Measurements from ENCODE around the gene RELCH.
A peak's percentile ranks its signal among the peaks of the same experiment; 100 is the strongest.

The RELCH gene

DNA sequence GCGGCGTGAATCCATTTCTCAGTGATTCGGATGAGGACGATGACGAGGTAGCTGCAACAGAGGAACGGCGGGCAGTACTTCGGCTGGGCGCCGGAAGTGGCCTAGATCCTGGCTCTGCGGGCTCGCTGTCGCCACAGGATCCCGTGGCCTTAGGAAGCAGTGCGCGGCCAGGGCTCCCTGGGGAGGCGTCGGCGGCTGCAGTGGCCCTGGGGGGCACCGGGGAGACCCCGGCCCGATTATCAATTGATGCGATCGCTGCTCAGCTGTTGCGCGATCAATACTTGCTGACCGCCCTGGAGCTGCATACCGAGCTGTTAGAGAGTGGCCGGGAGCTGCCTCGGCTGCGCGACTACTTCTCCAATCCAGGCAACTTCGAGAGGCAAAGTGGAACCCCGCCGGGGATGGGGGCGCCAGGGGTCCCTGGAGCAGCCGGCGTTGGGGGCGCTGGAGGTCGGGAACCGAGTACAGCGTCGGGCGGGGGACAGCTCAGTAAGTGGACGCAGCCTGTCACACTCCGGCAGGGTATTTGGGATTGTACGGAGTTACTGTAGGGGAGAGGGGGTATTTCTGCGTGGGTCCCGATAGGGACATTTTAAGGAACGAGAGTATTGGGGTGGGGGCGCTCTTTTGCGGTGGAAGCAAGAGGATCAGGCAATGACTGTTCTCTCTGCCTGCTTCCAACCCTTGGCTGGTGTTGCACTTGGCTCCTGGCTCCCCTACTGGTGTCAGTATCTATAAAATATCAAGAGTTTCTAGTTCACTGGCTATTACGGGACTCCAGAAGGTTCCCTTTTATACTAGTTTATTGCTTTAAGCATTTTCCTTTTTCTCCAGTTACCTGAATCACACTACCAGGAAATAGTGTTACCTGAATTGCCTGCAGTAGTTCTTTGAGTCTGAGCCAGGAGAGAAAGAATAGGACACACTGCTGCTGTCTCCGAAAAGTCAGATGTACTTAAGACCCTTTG, 772 bp downstream of the RELCH start:
- DNase-seq (ENCODE audit: low spot score): peak; percentile 24

DNA sequence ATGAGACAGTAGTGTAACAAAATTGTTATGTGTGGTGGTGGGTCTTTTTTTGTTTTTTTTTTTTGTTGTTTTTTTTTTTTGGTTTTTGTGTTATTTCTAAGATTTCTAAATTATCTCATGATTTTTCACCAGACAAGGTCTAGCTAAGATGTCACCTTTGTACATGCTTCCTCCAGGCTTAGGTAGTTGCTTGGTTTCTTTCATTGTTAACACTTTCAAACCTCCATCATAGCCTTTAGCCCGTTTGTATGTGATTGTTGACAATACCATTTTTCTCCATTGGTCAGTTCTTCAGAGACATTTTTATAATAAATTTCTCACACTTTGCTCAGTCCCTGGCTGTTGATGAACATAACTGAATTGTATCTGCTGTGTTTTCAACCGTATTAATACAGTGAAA, 2.2 kb downstream of the RELCH start:
- DNase-seq (ENCODE audit: low spot score): no peak

DNA sequence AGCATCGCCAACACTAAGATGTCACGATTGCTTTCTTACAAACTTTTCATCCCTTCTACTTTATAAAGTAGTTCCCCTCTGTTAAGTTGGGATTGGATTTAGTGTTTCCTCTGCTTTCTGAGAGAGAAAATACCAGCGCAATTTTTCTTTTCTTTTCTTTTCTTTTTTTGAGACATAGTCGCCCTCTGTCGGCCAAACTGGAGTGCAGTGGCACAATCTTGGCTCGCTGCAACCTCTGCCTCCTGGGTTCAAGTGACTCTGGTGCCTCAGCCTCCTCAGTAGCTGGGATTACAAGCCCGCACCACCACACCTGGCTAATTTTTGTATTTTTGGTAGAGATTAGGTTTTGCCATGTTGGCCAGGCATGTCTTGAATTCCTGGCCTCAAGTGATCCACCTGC, 9.0 kb downstream of the RELCH start:
- no peak for DNase-seq (ENCODE audit: low spot score)

DNA sequence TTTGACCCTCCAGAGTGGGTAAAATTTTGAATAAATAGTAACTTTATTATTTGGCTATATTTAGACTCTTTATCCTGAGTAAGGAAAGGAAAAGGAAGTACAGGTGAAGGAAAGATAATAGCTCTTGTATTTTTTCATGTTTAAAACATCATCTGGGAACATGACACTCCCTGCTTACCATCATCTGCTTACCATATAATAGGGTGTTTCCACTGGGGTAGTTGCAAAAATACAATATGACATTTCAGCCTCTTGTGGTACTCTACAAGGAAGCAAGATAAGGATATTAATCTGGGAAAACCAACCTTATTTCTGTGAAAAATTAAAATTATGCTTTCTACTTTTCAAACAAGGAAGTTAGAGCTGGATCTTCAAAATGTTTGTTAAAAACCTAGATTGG, 9.9 kb downstream of the RELCH start:
- no peak for DNase-seq (ENCODE audit: low spot score)

DNA sequence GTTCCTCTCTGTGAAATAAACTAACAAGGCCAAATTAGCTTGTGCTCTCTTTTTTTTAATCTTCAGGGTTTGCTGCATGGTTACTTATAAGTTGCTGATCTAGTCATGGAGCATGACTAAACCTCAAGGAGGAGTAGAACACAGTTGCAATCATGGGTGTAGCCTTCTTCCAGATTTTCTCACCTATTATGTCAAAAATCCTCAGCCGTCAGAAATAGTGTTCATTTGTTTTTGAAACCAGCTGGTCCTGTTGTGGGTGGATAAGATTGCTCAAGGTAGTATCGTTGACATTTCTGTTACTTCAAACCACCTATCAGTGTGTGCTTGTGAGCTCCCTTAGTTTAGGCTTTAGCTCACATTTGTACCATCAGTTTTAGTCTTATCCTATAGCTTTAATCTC, 11.2 kb downstream of the RELCH start:
- no peak for DNase-seq (ENCODE audit: low spot score)

DNA sequence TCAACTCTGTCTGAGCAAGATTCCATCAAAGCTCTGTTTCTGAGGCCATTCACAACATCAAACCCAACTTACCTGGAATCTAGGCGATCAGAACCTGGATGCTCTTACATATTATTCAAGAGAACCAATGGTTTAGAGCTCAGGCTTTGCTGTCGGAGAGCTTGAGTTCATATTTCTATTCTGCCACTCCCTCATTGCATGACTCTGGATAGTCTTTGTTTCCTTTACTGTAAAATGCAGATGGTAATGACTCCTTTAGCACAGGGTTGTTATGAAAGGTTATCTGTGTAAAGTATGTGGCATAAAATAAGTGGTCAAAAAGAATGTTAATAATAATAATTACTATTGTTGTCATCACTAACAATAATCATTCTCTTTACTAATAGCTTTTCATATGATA, 12.6 kb downstream of the RELCH start:
- DNase-seq (ENCODE audit: low spot score): no peak

DNA sequence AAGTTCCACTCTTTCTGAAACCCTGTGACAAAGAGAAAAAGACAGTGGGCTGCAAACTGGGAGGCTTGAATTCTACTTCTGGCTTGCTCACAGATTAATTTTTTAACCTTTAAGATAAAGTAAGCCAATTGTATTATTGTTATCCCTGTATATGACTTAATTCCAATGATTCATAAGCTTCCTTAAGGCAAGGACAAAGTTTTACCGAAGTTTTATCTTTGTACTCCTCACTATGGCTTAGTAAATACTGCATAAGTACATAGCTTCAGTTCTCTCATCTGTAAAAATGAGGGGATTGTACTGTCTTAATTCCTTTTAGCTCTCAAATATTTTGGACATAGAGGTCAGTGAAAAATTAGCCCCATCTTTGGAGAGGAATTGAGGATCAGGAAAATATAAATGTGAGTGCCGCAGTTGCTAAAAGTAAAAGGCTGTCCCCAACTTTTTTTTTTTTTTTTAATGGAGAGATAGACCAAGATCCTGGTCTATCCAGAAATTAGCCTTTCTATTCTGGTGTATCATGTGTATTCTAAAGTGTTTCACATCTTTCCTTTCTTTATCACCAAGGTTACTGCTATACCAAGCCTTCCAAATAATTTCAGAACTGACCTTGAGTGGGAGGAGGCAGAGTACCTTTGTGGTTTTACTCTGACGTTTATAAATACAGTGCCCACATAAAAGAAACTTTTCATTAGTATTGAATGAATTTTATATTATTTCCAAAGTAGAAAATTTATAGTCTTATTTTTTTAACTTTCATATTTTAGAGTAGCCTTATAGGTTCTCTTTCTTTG, 13.3 kb downstream of the RELCH start:
- DNase-seq (ENCODE audit: low spot score): no peak

DNA sequence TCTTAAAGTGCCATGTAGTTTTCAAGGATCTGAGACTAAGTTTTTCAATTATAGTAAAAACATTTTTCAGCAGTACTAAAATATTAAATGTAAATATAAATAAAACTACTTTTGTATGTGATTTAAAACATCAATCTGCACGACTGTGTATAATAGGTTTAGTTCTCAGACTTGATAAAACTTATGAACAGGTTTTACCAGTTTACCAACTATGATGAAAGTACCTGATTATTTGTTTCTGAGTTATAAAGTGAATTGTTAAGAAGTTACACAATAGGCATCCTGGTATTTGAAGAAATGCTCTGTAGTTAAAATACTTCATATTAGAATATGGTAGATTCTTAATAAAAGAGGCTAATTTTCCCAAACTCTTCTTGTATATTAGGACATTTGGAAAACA, 14.8 kb downstream of the RELCH start:
- no peak for DNase-seq (ENCODE audit: low spot score)

- no peak for DNase-seq (ENCODE audit: low spot score)
These were observed 18.8 kb downstream of the RELCH start for GRCh38 chr18:62205824-62206223.

GRCh38 chr18:62206593-62206992, 19.5 kb downstream of the RELCH start:
- DNase-seq (ENCODE audit: low spot score): no peak

DNA sequence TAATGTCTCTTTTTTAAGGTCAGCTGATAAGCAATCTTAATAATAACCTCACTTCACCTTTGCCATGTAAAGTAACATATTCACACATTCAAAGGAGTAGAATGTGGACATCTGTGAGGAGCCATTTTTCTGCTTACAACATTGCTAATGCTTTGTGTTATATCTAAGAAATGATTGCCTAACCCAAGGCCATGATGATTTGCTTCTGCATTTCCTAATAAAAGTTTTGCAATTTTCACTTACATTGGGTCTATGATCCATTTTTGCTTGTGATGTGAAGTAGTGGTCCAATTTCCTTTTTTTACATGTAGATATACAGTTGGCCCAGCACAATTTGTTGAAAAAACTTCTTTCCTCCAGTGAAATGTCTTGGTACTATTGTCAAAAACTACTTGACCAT, 22.0 kb downstream of the RELCH start:
- DNase-seq (ENCODE audit: low spot score): no peak

DNA sequence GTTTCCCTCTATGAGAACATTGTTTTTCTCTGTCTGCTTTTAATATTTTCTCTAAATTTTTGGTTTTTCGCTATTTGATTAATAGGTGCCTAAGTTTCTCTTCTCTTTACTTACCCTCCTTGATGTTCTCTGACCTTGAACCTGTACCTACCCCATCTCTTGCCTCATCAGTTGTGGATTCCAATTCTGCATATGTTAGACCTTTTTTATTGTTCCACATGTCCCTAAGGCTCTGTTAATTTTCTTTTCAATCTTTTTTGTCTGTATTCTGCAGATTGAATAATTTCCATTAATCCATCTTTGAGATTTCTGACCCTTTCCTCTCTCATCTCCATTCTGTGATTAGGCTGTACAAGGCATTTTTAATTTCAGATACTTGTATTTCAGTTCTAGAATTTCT, 23.1 kb downstream of the RELCH start:
- no peak for DNase-seq (ENCODE audit: low spot score)

DNA sequence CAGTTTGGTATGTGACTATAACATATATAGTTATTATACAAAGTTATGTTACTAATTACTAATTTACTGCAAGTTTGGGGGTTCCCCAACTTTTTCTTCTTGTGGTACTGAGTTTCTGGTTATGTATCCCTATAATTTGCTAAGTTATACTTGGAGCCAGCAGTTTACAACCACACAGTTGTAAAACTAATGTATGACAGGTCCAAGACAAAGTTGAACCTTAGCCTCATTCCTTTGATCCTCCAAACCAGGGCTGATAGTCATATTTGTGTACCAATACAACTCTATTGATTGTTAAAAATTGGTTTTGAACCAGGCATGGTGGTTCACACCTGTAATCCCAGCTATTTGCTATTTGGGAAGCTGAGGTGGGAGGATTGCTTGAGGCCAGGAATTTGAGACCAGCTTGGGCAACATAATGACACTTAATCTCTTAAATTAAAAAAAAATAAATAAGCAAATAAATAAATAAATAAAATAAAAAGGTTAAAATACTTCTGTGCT, 24.3 kb downstream of the RELCH start:
- no peak for DNase-seq (ENCODE audit: low spot score)

GRCh38 chr18:62214790-62215189, 27.7 kb downstream of the RELCH start:
- no peak for DNase-seq (ENCODE audit: low spot score)

GRCh38 chr18:62224229-62224628, 37.2 kb downstream of the RELCH start:
- no peak for DNase-seq (ENCODE audit: low spot score)

DNA sequence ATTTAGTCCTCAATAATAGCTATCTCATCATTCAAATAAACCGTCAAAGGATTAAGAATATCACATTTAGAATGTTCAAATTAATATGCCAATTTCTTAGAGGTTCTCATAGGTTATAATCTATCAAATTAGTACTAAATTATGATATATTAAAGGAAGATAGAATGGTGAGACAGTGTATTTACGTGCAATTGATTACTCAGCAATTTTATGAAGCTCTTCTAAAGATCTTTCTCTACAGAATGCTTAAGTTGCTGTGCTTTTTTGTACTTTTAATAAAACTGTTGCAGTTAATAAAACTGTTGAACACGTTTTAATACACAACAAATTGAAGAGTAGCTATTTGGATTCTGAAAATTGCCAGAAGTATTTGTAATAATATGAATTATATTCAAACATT, 39.0 kb downstream of the RELCH start:
- DNase-seq (ENCODE audit: low spot score): no peak

GRCh38 chr18:62236252-62236651, 49.2 kb downstream of the RELCH start:
- no peak for DNase-seq (ENCODE audit: low spot score)

GRCh38 chr18:62239475-62239874, 52.4 kb downstream of the RELCH start:
- no peak for DNase-seq (ENCODE audit: low spot score)

DNA sequence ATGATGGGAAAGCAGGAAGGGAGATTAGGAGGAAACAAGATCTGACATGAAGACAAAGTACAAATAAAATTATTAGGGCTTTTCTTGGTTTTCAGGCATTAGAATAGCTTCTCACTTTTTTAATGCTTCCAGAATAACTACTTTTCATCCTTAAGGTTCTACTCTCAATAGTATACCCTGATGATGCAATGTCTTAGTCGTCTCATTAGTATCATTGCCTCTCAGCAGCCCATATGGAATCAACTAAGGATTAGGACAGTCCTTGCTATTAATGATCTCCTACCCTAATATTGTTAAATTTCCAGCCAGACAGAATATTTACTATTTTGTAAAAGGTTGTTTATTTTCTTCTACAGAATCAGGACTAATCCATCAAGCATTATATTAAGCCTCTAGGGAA, 55.9 kb downstream of the RELCH start:
- DNase-seq (ENCODE audit: low spot score): no peak

DNA sequence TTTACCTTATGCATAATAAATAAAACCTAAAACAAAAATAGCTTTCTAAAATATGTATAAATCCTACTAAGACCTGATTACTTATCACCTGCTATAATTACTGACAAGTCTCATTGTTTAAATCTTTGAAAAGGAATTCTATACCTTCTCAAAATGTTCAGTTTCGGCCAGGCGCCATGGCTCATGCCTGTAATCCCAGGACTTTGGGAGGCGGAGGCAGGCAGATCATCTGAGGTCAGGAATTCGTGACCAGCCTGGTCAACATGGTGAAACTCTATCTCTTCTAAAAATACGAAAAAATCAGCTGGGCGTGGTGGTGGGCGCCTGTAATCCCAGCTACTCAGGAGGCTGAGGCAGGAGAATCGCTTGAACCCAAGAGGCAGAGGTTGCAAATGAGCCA, 58.1 kb downstream of the RELCH start:
- DNase-seq (ENCODE audit: low spot score): no peak

DNA sequence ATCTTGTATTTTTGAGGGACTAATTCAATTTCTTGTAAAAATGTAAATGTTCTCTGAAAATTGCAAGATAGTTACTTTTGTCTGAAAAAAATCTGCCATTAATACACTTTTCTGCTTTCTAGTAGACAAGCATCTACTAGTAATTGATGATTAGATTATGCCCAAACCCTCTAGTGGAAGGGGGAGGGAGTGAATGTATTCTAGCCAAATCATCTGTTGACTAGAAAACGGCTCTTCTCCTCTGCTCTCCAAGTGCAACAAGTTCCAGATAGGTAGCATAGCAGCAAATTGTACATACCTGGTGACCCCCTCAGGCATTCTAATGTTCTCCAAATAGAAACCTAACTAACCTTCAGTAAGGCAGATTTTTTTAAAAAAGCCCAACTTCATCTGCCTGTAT, 58.6 kb downstream of the RELCH start:
- DNase-seq (ENCODE audit: low spot score): no peak

GRCh38 chr18:62248313-62248712, 61.3 kb downstream of the RELCH start:
- no peak for DNase-seq (ENCODE audit: low spot score)

GRCh38 chr18:62249478-62250097, 62.5 kb downstream of the RELCH start:
- DNase-seq (ENCODE audit: low spot score): peak; percentile 49

Data from AG08395 (cell line).